ENCODE measurements around the gene CAMK1G.

CAMK1G gene

DNA sequence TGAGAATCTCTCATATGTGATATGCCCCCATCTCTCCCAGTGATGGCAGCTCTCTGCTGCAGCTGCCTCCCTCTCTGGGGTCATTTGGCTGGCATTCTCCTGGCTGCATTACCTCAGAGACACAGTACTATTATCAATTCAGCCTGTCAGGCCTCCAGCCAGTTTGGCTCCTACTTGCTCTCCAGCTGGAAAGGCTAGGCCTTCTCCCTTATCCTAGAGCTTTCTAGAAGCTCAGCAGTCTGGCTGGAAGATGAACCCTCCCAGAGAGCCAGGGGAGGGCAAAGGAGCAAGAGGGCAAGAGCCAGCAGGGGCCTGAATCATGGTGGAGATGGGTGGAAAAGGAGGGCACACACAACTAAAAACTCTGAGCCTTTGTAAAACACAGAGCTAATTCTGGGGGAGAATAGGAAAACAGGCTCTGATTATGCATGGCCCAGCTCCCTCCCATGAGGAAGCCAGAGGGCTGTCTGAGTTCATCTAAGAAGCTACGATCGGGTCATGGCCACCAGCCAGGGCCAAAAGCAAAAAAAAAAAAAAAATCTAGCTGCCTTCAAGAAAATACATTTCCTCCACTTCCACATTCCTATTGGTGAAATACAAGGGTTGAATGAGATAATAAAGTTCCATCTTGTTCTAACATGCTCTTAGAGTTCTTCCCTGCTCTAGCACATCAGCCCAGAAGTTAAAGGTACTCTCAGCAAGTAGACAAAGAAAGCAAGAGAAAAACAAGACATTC, 59.9 kb downstream of the CAMK1G start:
- DNase-seq (ENCODE audit: low read depth), result no peak

DNA sequence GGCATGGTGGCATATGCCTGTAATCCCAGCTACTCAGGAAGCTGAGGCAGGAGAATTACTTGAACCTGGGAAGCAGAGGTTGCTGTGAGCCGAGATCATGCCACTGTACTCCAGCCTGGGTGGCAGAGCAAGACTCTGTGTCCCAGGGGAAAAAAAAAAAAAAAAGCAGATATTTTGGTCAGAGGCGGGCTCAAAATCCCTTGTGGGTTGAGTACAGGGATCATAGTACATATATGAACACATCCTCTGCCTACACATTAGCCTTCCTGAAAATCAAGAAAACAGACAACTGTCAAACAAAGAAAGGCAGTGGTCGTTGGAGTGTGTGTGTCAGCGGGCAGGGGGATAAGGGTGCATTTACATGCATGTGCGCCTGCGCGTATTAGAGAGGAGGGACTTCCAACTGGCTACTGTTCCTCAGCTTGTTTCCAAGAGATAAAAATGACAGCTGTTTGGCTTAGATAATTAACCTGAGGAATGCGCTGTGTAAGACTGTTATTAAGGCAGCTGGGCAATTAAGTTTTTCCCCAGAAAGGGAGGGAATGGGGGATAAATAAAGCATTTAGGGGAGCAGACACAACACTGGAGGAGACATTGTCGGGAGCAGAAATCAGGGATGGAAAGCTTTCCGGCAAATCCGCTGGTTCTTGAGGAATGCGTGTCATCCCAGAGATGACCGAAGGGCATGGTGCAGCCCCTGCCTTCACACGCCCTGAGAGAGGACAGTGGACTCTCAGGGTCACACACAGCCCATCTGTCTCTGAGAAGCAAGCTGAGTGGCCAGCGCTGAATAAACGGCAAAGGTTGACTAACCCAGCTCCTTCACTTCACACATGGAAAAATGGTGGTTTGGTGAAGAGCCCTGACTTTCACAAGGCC, 62.3 kb downstream of the CAMK1G start:
- DNase-seq (ENCODE audit: low read depth), result no peak

DNA sequence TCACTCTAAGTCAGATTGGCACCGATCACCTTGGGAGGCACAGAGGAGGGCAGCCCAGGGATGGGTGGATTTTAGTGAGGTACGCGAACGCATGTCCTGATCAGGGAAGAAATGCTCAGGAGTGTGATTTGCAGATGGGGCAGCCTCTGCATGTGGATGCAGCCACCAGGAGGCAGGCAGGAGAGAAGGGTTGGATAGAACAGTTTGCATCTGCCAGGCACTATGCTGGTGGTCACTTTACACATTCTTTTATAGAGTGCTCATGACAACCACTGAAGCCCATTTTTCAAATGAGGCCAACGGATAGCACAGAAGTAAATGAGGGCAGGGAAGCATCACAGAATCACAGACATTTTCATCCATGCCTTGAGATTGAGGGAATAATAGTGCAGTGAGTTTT, 63.0 kb downstream of the CAMK1G start:
- no peak for DNase-seq (ENCODE audit: low read depth)

- DNase-seq (ENCODE audit: low read depth), result no peak
Measured at GRCh38 chr1:209647156-209647555, 63.6 kb downstream of the CAMK1G start.

DNA sequence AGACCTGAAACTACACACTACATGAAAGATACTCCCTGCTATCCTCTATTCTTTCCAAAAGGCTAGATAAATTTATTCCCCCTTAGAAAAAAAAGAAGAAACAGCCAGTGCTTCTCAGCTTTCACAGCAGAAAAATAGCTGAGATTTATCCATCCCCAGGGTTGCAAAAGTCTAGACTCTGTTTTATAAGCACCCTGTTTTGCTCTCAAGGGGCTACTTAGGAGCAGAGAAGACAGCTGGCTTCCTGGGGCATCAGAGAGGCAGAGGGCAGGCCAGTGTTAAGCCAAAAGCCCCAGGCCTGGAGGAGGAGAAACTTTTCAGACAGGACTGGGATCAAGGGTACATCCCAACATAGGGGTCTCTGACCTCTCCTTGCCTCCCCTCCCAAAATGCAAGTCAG, 64.8 kb downstream of the CAMK1G start:
- DNase-seq (ENCODE audit: low read depth), result no peak

- DNase-seq (ENCODE audit: low read depth), result no peak
Measured at GRCh38 chr1:209648931-209649776, 65.6 kb downstream of the CAMK1G start.

GRCh38 chr1:209650454-209650853, 66.9 kb downstream of the CAMK1G start:
- DNase-seq (ENCODE audit: low read depth), result no peak

DNA sequence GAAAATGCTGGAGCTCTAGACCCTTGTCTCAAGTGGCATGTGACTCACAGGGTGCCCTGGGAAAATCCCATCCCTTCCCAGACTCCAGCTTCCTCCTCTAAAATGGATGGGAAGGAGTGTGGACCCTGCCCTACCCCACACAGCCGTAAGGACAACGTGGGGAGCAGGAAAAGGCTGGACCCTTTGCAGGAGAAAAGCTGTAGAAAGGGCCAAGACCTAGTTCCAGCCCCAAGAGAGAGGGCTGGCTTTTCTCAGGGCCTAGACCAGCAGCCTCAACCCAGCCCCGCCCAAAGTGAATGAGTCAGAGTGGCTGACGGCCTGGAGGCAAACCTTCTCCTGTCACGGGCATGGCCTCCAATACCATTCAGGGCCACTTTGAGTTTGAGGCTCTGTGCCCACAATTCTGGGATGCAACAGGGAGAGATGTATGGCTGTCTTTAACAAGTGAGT, 67.6 kb downstream of the CAMK1G start:
- DNase-seq (ENCODE audit: low read depth), result peak; percentile 70

GRCh38 chr1:209652121-209652735, 68.7 kb downstream of the CAMK1G start, which contains the start of gene LAMB3:
LAMB3 (minus strand) TSS chr1:209652425; CDS start chr1:209650944, 1,481 bp downstream.
- no peak for DNase-seq (ENCODE audit: low read depth)

GRCh38 chr1:209652873-209653401, 69.4 kb downstream of the CAMK1G start:
- peak; percentile 55 for DNase-seq (ENCODE audit: low read depth)

GRCh38 chr1:209653915-209654351, 70.4 kb downstream of the CAMK1G start:
- no peak for DNase-seq (ENCODE audit: low read depth)

DNA sequence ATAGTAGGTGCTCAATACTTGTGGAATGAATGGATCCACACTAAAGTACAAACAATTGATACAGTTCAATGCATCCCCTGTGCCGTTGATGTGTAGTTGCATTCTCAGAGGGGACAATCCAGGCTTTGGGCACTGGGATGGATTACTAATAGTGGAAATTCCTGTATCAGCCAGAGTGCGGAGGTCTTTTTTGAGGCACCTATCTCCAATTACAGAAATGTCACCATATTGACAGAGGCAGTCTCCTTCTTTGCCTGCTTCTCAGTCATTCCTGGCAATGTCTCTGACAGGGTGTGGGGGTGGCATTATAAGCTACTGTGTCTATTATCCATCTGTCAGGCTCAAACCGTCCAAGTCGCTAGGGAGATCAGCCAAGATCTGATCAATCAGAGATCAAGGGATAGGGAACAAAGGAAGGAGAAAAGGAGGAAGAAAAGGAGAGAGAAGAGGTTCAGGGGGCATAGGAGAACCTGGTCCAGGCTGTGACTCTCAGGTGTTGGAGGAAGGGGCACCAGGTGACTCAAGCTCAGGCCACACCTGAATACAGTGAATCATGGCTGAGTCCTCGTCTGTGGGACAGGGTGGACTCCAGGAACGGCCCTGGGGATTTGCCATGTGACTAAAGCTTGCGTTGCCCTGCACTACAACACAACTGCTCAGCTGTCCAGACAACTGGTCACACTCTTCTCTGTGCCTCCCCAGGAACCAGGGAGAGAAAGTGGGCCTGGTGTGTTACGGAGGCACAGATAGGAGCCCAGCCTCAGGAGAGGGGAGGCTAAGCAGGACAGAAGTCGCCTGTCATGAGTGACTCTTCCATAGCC, 72.1 kb downstream of the CAMK1G start:
- DNase-seq (ENCODE audit: low read depth), result no peak

- no peak for DNase-seq (ENCODE audit: low read depth)
Measured at GRCh38 chr1:209657140-209657879, 73.8 kb downstream of the CAMK1G start.

GRCh38 chr1:209657918-209658317, 74.4 kb downstream of the CAMK1G start:
- DNase-seq (ENCODE audit: low read depth), result no peak

GRCh38 chr1:209659909-209660308, 76.4 kb downstream of the CAMK1G start:
- no peak for DNase-seq (ENCODE audit: low read depth)

DNA sequence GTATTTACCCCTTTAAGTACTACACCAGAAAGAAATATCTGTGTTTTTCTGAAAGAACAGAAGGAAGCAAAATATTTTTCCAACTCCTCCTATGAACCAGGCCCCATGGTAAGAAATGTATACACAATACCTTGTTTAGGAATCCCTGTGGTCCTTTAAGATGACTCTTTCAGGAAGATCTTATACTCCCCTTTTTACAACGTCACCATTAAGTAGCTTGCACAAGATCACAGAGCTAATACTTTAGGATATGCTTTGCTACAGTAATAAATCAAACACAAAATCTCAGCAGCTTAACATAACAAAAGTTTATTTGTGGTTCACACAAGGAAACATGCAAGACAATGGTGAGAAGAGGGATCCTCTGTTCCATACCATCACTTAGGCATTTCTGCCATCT, 77.6 kb downstream of the CAMK1G start:
- no peak for DNase-seq (ENCODE audit: low read depth)

- DNase-seq (ENCODE audit: low read depth), result no peak
Measured at GRCh38 chr1:209662879-209663327, 79.4 kb downstream of the CAMK1G start.
